NOMO-1 (cell line): ENCODE data around the gene SLC30A3.
A peak's percentile ranks its signal among the peaks of the same experiment; 100 is the strongest.
"Not testable (repeated sequence)": the region's sequence is repeated elsewhere in the genome, so short reads cannot be mapped to it uniquely, and the experiment has no call there.

ENCODE experiments used
- DNase-seq, 2 experiments: peaks; one replicate each; lab custom pipeline; 2025; ENCODE audit not compliant: unreplicated experiment in 2 of 2; lab: John Stamatoyannopoulos, UW

The SLC30A3 gene, protein sequence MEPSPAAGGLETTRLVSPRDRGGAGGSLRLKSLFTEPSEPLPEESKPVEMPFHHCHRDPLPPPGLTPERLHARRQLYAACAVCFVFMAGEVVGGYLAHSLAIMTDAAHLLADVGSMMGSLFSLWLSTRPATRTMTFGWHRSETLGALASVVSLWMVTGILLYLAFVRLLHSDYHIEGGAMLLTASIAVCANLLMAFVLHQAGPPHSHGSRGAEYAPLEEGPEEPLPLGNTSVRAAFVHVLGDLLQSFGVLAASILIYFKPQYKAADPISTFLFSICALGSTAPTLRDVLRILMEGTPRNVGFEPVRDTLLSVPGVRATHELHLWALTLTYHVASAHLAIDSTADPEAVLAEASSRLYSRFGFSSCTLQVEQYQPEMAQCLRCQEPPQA

DNA sequence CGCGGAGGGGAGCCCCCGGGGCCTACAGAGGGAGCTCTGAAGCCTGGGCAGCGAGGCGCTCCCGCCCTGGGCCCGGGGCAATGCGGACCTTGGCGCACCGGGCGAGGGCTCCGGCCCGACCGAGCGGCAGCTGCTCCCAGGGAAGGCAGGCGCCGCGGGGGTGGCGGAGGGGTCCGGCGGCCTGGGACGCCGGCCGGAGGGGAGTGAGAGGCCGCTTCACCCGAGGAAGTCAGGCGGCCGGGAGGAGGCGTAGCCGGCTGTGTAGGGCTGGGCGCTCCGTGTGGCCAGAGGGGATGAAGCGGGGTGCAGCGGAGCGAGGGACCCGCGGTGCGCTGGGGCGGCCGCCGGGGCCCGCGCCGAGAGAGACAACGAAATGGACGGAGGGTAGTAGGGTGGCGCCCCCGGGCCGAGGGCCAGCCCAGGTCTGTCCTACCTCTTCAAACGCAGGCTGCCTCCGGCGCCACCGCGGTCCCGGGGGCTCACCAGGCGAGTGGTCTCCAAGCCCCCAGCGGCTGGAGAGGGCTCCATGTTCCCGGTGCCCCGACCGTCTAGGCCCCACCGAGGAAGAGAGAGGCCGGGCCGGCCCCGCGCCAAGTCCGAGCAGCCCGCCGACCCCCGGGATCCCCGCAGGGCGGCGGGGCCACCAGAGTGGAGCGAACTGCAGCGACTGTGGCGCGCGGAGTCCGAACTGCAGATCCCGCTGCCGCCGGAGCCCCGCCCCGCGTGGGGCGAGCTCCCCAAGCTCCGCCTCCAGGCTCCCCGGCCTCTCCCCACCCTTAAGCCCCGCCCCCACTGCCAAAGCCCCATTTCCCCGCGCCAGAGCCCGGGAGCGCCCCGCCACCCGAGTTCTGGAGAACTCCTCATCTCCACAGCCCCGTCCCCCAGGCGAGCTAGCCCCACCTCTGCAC, at the start of gene SLC30A3:
SLC30A3 (minus strand) TSS at position 669 of the 908 bp plus-strand sequence; CDS start at position 528, 141 bp downstream.
- peak; percentile 29 to 32 for DNase-seq

DNA sequence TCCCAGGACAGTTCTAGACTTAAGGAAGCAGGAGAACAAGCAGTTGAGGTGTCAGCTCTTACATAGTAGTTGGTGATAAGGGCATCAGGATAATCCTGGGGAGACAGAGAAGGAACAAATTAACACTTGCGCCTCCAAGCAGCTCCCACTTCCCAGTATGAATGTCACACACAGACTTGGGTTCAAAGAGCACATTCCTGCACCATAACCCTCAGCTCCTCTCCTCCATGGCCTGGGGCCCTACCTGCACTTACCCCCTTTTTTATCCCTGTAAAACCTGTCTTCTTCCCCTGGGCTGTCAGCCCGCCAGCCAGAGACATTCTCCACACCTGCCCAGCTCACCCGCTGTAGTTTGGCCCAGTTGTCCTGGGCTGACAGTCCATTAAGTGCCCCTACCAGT, 49.3 kb upstream of the SLC30A3 start:
- no peak for DNase-seq

DNA sequence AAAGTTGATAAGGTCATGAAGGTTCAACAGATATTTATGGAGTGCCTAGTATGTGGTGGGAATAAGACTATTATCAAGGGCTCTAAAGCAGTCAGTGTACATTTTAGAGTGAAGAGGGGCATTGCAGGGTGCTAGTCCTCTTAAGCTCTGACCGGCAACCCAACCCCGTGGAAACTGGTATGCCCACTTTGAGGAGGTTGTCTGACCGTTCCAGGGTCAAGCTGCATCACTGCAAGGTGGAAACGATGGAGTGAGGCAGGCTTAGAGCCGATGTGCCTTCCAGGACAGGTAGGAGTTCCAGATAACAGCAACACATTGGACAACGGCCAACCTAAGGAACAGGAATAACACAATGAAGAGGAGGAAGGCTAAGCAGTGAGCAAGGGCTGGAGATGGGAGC, 46.8 kb upstream of the SLC30A3 start:
- DNase-seq = no peak

DNA sequence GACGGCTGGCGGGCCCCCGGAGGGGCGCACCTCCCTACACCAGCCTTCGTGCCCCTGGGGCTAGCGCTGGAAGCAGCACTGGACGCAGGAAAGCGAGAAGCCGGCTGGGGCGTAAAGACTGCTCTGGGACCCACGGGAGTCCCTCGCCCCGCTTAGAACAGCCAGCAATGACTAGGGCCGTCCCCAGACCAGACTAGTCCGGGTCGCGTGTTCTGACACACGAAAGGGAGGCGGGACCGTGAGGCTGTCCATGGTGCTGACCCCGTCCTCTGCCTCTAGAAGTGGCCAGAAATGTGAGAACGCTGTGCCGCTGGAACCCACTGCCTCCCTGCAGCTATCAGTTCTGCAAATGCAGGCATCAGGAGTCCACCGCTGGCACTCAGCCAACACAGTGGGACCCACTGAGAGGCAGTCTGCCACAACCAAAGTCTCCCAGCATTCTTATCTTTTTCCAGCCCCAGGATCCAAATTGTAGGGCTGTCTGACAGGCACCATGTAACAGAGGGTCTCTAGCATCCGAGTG, 45.6 kb upstream of the SLC30A3 start, which contains the start of gene UCN:
UCN (minus strand) TSS at position 87 of the 523 bp plus-strand sequence. CDS start 550 bp downstream, outside the sequence.
- DNase-seq = no peak

DNA sequence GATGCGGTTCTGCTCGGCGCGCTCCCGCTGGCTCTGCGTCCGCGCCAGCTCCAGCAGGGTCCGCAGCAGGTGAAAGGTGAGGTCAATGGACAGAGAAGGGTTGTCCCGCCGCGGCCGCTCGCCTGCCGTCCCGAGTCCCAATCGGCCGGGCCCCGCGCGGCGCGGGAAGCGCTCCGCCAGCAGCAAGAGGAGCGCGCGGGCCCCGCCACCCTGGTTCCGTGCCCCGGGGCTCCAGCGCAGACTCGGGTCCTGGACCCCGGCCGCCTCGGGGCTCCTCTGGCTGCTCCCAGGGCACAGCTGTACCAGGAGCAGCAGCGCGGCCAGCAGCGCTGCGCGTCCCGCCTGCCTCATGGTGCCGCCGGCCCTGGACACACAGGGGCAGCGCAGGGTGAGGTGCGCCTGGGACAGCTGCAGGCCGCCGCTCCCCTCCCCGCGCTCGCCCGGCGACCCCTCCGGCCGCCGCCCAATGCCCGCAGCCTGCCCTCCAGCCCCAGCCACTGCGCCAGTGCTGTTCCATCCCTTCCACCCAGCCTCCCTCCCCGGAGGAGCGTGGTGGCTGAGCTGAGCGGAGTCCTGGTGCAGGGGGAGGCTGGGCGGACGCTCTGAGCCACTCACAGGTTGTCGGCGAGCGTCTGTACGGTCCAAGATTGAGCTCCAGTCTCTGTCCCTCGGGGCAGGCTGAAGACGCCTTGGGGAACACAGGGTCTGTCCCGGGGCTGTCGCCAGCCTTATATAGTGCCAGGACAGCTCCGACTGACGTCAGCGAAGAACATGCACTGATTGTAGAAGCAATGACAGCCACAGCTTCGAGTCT, 44.9 kb upstream of the SLC30A3 start:
- DNase-seq = no peak

DNA sequence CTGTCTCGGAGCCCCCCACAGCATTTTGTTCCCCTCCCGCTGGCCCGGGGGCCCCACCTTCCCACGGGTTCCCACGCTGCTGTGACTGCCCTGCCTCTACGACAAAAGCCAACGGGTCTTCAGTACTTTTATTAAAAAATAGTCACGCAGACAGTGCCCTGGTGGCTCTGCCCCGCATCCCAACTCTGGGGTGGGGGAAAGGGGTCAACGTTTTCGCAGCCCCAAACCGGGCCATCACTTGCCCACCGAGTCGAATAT, 44.4 kb upstream of the SLC30A3 start:
- no peak for DNase-seq

DNA sequence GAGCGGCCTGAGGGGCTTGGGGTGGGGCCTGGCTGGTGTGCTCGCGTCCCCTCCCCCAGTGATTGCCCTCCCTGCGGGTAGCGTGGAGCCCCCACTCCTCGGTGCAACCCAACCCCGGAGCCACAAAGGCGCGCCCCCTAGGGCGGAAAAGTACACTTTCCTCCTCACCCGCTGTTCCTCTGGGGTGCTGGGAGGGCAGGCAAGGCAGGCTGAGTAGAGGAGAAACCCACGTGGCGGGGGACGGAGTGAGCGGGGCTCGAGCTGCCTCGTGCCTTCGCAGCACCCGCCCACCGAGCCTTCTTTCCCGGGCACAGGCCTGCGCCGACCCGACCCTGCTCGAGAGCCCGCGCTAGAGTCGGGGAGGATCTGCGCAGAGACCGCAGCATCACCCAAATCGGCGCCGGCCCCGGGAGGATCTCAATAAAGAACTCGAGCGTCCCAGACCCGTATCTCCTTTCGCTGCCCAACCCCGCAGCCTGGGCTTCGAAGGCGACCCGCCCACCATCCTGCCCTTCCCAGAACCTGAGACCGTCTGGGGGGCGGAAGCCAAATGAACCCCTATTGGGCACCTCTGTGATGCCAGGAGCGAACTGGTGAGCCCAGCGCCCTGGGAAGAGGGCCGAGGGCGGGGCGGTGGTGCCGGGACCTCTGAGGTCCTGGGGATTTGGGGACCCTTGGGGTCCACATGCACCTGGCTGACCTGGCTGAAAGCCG, 43.9 kb upstream of the SLC30A3 start:
- DNase-seq = no peak

DNA sequence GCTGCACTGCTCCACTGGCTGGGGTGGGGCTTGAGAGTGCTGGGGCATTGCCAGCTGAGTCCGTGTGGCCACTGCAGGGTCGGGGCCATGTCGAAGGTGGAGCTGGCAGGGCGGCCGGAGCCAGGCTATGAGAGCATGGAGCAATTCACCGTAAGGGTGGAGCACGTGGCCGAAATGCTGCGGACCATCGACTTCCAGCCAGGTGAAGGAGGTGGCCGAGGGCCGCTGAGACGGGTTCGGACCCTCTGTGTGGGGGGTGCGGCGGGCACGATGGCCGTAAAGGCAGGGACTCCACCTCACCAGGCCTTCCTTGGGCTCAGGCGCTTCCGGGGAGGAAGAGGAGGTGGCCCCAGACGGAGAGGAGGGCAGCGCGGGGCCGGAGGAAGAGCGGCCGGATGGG, 43.3 kb upstream of the SLC30A3 start:
- DNase-seq = no peak

DNA sequence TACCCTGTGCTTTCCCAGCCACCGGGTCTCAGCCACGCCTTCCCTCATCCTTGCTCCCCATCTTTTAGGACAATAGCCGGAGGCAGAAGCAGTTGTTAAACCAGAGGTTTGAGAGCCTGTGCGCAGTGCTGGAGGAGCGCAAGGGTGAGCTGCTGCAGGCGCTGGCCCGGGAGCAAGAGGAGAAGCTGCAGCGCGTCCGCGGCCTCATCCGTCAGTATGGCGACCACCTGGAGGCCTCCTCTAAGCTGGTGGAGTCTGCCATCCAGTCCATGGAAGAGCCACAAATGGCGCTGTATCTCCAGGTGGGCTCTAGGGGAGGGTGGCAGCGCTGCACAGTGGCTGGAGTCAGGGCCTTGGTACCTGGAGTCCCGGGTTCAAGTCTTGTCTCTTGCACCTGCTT, 42.7 kb upstream of the SLC30A3 start:
- no peak for DNase-seq

DNA sequence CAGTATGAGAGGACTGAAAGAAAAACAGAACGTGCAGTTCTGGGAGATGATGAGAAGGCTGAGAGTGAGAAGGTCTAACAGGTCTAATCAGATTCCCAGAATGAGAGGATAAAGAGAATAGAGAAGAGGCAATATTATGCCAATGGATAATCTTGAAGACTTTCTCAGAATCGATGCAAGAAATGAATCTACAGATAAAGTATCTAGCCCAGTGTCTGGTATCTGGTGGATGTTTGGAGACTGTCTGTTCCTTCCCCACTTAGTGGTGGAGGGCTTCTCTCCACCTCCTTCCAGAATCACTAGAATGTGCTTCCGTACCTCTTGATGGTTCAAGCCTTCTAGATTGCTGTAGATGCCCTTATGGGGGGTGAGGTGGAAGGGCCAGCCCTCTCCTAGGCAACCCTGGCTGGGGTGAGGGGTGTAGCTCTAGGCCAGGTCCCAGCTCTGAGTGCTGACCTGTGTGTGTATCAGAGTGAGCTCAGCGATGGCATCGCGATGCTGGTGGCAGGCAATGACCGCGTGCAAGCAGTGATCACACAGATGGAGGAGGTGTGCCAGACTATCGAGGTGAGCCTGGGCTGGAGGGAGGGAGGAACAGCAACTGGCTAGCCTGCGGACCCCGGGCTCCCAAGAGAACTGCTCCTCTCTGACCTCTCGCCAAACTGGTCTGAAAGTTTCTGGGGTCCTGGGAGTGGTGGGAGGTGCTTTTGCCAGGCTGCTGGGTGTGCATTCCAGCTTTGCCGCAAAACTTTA, 41.8 kb upstream of the SLC30A3 start:
- DNase-seq = no peak

DNA sequence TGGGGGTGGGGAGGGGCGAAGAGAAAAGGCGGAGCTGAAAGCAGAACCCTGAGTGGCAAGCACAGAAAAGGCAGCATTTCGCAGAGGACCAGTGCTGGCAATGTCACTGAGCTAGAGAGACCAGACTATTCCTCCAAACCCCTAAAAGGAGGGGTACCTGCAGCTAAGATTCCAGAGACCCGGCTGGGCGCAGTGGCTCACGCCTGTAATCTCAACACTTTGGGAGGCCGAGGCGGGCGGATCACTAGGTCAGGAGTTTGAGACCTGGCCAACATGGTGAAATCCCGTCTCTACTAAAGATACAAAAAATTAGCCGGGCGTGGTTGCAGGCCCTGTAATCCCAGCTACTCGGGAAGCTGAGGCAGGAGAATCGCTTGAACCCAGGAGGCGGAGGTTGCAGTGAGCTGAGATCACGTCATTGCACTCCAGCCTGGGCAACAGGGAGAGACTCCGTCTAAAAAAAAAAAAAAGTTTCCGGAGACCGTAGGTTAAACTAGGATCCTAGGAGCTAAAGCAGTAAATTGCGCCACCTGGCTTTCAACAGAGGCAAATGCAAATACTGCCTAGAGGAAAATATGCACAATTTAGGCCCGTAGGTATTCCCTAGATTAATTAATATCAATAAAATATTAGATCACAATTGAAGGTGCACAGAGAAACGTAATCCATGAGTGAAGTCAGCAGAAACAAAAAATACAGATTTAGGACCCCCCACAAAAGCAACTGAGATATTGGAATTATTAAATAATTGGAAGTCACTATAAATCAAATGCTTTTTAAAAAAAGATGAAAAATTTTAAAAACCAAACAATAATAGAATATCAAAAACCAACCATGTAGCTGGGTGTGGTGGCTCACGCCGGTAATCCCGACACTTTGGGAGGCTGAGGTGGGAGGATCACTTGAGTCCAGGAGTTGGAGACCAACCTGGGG, 40.5 kb upstream of the SLC30A3 start:
- DNase-seq = peak; percentile 23 to 43

DNA sequence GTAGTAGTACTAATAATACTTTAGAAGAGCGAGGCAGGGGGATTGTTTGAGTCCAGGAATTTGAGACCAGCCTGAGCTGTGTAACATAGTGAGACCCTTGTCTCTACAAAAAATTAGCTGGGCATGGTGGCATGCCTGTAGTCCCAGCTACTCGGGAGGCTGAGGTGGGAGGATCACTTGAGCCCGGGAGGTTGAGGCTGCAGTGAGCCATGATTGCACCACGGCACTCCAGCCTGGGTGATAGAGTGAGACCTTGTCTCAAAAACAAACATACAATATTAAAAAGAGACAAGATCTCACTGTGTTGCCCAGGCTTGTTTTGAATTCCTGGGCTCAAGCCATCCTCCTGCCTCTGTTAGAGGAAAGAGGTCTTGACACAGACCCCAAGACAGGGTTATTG, 37.8 kb upstream of the SLC30A3 start:
- not testable (repeated sequence) for DNase-seq

DNA sequence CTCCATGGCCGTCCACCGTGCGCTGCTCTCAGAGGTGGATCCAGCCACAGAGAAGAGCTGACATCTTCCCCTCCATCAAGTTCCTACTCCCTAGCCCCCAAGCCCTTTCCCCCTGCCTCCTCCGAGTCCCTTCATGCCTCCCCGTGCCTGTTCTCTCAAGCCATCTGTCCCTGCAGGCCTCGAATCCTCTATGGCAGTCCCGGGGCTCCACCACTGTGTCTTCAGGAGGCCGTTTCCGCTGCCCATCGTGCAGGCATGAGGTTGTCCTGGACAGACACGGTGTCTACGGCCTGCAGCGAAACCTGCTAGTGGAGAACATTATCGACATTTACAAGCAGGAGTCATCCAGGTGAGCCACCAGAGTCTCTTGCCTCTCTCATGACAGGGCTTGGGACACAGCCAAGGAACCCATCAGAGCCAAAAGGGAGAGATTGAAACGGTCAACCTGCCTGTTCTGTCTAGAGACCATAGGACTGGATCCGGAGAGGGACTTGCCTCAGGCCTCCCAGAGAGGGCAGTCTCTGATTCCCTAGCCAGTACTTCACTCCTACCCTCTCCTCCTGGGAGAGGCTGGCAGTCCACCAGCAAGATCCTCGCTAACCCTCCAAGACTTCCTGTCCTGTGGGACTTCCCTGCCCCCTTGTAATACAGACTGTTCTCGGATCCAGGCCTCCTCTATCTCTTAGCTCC, 35.7 kb upstream of the SLC30A3 start:
- no peak for DNase-seq

DNA sequence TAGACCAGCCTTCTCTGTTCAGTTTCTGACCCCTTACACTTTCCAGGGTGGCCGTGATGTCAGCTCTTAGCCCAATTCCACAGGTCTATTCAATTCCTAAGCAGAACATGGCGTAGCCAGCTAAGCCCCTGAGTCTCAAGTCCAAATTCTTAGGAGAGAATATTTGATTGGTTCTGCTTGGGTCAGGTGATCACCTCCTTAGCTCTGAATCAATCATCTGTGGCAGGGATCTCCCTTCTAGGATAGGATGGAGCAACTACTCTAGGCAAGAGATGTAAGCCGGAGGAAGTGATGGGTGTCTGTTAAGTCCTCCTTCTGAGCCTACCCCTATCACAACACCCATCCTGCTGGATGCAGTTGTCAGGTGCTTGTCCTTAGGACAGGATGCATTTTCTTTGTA, 34.3 kb upstream of the SLC30A3 start:
- DNase-seq = no peak

DNA sequence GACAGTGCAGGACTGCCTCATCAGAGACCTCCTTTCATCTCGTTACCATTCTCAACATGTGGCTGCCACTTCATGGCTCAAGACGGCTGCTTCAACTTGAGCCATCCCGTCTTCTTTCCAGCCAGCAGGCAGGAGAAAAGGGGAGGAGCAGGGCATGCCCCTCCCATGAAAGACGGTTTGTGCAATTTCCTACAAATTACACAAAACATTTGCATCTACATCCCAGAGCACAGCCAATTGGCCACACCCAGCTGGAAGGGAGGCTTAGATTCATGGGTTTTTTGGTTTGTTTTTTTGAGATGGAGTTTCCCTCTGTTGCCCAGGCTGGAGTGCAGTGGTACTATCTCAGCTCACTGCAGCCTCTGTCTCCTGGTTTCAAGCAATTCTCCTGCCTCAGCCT, 33.6 kb upstream of the SLC30A3 start:
- peak; percentile 32 to 50 for DNase-seq

DNA sequence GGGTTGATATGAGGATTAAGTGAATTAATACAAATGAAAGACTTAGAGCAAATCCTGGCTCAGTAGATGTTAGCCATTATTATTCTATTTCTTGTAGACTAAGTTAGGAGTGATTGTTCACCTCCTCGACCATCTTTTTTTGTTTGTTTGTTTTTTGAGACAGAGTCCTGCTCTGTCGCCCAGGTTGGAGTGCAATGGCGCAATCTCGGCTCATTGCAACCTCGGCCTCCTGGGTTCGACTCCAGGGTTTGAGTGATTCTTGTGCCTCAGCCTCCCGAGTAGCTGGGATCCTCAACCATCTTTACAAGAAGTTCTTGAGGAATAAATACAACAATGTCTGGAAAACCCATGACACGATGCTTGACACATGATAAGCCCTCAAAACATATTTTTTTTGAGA, 32.1 kb upstream of the SLC30A3 start:
- DNase-seq = no peak

DNA sequence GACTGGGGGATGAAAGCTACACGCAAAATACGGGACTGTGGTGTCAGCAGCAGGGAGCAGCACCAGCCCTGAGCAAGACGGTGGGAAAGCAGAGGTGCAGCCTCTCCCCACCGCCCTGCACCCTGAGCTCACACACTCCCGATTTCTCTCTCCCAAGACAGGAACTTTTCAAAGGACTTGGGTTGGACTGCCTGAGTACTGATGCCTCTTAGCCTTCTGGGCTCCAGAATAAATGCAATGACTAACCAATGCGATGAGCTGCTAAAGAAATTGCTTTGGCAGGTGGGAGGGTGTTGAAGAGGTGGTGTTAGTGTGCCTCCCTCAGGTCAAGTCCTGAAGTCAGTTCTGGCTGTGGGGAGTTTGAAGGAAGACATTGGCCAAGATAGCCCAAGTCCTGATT, 29.0 kb upstream of the SLC30A3 start:
- no peak for DNase-seq

DNA sequence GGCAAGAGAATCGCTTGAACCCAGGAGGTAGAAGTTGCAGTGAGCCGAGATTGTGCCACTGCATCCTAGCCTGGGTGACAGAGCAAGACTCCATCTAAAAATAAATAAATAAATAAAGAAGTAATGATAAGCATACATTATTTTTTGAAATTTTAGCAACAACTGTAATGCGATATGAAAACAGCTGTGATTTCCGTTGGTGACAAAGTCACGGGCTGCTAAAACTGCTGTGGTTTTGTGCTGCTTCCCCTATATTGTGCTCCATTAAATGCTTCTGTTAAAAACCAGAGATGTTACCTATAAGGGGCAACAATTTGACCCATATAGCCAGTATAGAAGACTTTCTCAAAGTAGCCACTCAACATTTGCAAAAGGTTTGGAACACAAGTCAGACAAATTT, 27.7 kb upstream of the SLC30A3 start:
- peak; percentile 4 to 36 for DNase-seq
